NCI-H2107 (cell line): ENCODE results near the gene MYB.

Experiments used
- DNase-seq: peaks from one replicate; lab custom pipeline; 2025; lab: John Stamatoyannopoulos, UW

MYB gene

GRCh38 chr6:135189344-135189743 lies 8.2 kb downstream of the MYB start:
- DNase-seq = no peak

GRCh38 chr6:135191508-135192255 lies 10.6 kb downstream of the MYB start:
- no peak for DNase-seq

- no peak for DNase-seq
These were observed 11.4 kb downstream of the MYB start for GRCh38 chr6:135192256-135193174.

- DNase-seq = no peak
These were observed 12.1 kb downstream of the MYB start for GRCh38 chr6:135193221-135193620.

- no peak for DNase-seq
These were observed 13.9 kb downstream of the MYB start for GRCh38 chr6:135195041-135195440.

- no peak for DNase-seq
These were observed 14.4 kb downstream of the MYB start for GRCh38 chr6:135195522-135195921.

GRCh38 chr6:135196739-135197510 lies 15.8 kb downstream of the MYB start:
- no peak for DNase-seq

- DNase-seq = no peak
These were observed 21.7 kb downstream of the MYB start for GRCh38 chr6:135202836-135203235.

- DNase-seq = no peak
These were observed 23.8 kb downstream of the MYB start for GRCh38 chr6:135204951-135205350.

GRCh38 chr6:135209803-135210202 lies 28.7 kb downstream of the MYB start:
- no peak for DNase-seq

GRCh38 chr6:135210632-135211305 lies 29.7 kb downstream of the MYB start:
- no peak for DNase-seq

- DNase-seq = no peak
These were observed 30.2 kb downstream of the MYB start for GRCh38 chr6:135211306-135211702.

GRCh38 chr6:135212020-135212806 lies 31.1 kb downstream of the MYB start:
- DNase-seq = no peak

GRCh38 chr6:135212935-135213334 lies 31.8 kb downstream of the MYB start:
- no peak for DNase-seq

- no peak for DNase-seq
These were observed 32.5 kb downstream of the MYB start for GRCh38 chr6:135213616-135214015.

GRCh38 chr6:135215160-135215559 lies 34.1 kb downstream of the MYB start:
- no peak for DNase-seq

- no peak for DNase-seq
These were observed 34.5 kb downstream of the MYB start for GRCh38 chr6:135215563-135215962.

- no peak for DNase-seq
These were observed 36.6 kb downstream of the MYB start for GRCh38 chr6:135217663-135218062.

- DNase-seq = no peak
These were observed 38.2 kb downstream of the MYB start for GRCh38 chr6:135219346-135219745.

GRCh38 chr6:135221042-135221441 lies 39.9 kb downstream of the MYB start:
- no peak for DNase-seq

- DNase-seq = no peak
These were observed 40.4 kb downstream of the MYB start for GRCh38 chr6:135221505-135221904.
